Measurements from ENCODE around the gene ZNF195. TPM values are rescaled to one million over a fixed set of nuclear protein-coding genes. Genes with fewer than 3 reads are reported as not detected.
"Not testable (repeated sequence)": the region's sequence is repeated elsewhere in the genome, so short reads cannot be mapped to it uniquely, and the experiment has no call there.

The ZNF195 gene
- total RNA-seq, 1 experiment from 2014 or later: 26.6 TPM

GRCh38 chr11:3347127-3347526 is 31.8 kb downstream of the ZNF195 start:
- DNase-seq (ENCODE audit: low read depth): no peak

- no peak for DNase-seq (ENCODE audit: low read depth)
Observed at GRCh38 chr11:3346587-3346986, 32.4 kb downstream of the ZNF195 start.

- no peak for DNase-seq (ENCODE audit: low read depth)
Observed at GRCh38 chr11:3345736-3346135, 33.2 kb downstream of the ZNF195 start.

- DNase-seq (ENCODE audit: low read depth): no peak
Observed at GRCh38 chr11:3344327-3345174, 34.4 kb downstream of the ZNF195 start.

- DNase-seq (ENCODE audit: low read depth): no peak
Observed at GRCh38 chr11:3342709-3343108, 36.2 kb downstream of the ZNF195 start.

- peak; percentile 36 for DNase-seq (ENCODE audit: low read depth)
Observed at GRCh38 chr11:3341298-3341697, 37.6 kb downstream of the ZNF195 start.

- DNase-seq (ENCODE audit: low read depth): peak; percentile 5
Observed at GRCh38 chr11:3340025-3340424, 38.9 kb downstream of the ZNF195 start.

GRCh38 chr11:3339340-3339624 is 39.7 kb downstream of the ZNF195 start:
- DNase-seq (ENCODE audit: low read depth): no peak

- DNase-seq (ENCODE audit: low read depth): no peak
Observed at GRCh38 chr11:3338569-3339339, 40.2 kb downstream of the ZNF195 start.

- DNase-seq (ENCODE audit: low read depth): not testable (repeated sequence)
Observed at GRCh38 chr11:3336420-3336819, 42.5 kb downstream of the ZNF195 start.

- not testable (repeated sequence) for DNase-seq (ENCODE audit: low read depth)
Observed at GRCh38 chr11:3333157-3333556, 45.8 kb downstream of the ZNF195 start.

GRCh38 chr11:3331078-3331477 is 47.9 kb downstream of the ZNF195 start:
- DNase-seq (ENCODE audit: low read depth): not testable (repeated sequence)

GRCh38 chr11:3330064-3330463 is 48.9 kb downstream of the ZNF195 start:
- DNase-seq (ENCODE audit: low read depth): not testable (repeated sequence)

- not testable (repeated sequence) for DNase-seq (ENCODE audit: low read depth)
Observed at GRCh38 chr11:3328503-3328902, 50.4 kb downstream of the ZNF195 start.

- not testable (repeated sequence) for DNase-seq (ENCODE audit: low read depth)
Observed at GRCh38 chr11:3326450-3326849, 52.5 kb downstream of the ZNF195 start.

- not testable (repeated sequence) for DNase-seq (ENCODE audit: low read depth)
Observed at GRCh38 chr11:3324724-3325123, 54.2 kb downstream of the ZNF195 start.

Other genes starting within 250 kb of the ZNF195 start
- gene OSBPL5, start 213.8 kb downstream of the ZNF195 start, total RNA-seq (2014; rRNA removed; shearing (Covaris generic)): 4.1 and 6.5 TPM in 2 replicates
- gene MRGPRG, start 160.3 kb downstream of the ZNF195 start, total RNA-seq (2014; rRNA removed; shearing (Covaris generic)): not detected in 2 replicates
- gene MRGPRE, start 146.7 kb downstream of the ZNF195 start, total RNA-seq (2014; rRNA removed; shearing (Covaris generic)): not detected in 2 replicates

Data from Daoy (cell line).